ELF-1 (cell line): ENCODE data around the gene PDX1.

Source experiments
- DNase-seq: peaks from one replicate; pipeline ENCODE4 v3.0.0-alpha.2; 2016; ENCODE audit warnings: low read depth, low spot score

The PDX1 gene

DNA sequence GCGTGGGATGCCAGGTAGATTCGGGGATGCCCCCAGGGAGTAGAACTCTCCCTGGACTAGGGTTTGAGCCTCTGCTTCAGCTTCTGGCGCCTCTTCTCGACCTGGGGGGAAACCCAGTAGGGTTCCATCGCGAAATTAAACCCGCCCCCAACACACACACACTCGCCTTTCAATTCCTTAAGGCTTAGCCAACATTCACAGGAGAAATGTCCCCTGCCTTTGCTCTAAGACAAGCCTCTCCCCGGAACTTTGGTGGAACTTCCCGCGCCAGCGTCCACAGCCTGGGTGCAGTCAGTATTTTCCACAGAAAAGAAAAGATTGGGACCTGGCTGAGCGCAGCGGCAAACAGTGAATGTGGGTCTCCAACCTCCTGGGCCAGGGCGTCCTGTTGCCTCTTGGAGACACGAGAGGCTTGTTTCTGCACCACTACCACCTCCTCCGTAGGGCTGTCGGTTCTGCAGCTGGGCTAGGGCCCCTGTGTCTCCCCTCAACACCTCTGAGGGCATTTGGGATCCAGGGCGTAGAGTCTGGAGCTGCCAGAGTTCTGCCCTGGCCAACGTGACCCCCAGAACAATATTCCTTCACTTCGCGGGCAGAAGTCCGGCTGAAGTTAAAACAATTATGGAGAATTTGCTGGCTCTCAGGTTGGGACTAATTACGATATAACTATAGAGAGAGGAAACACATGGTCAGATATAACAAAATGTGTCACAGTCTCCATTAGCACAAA, 3.2 kb downstream of the PDX1 start:
- no peak for DNase-seq

DNA sequence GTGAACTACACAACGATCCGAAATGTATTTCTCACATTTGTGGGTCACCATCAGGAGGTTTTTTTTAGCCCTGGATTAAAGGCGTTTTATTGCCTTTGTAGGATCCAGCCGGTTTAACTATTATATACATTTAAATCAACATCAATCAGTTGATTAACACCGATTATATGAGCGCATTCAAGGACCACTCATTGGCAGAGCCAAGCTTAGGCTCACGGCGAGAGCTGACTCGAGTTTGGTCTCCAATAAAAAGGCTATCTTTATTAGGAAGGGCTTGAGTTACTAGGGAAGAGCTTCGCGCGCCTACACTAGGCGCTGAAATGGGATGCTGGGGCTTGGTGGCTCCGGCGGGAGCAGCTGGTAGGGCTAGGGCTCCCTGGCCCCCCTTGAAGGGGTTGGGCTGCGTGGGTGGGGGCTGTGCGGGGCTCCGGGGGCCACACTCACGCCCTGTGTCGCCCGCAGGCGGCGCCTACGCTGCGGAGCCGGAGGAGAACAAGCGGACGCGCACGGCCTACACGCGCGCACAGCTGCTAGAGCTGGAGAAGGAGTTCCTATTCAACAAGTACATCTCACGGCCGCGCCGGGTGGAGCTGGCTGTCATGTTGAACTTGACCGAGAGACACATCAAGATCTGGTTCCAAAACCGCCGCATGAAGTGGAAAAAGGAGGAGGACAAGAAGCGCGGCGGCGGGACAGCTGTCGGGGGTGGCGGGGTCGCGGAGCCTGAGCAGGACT, 4.2 kb downstream of the PDX1 start:
- no peak for DNase-seq

DNA sequence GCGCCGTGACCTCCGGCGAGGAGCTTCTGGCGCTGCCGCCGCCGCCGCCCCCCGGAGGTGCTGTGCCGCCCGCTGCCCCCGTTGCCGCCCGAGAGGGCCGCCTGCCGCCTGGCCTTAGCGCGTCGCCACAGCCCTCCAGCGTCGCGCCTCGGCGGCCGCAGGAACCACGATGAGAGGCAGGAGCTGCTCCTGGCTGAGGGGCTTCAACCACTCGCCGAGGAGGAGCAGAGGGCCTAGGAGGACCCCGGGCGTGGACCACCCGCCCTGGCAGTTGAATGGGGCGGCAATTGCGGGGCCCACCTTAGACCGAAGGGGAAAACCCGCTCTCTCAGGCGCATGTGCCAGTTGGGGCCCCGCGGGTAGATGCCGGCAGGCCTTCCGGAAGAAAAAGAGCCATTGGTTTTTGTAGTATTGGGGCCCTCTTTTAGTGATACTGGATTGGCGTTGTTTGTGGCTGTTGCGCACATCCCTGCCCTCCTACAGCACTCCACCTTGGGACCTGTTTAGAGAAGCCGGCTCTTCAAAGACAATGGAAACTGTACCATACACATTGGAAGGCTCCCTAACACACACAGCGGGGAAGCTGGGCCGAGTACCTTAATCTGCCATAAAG, 4.8 kb downstream of the PDX1 start:
- no peak for DNase-seq

GRCh38 chr13:27925220-27925991, 5.6 kb downstream of the PDX1 start:
- no peak for DNase-seq

GRCh38 chr13:27926644-27927434, 7.0 kb downstream of the PDX1 start:
- DNase-seq, result no peak

GRCh38 chr13:27927444-27928352, 7.9 kb downstream of the PDX1 start:
- DNase-seq, result peak; percentile 28

DNA sequence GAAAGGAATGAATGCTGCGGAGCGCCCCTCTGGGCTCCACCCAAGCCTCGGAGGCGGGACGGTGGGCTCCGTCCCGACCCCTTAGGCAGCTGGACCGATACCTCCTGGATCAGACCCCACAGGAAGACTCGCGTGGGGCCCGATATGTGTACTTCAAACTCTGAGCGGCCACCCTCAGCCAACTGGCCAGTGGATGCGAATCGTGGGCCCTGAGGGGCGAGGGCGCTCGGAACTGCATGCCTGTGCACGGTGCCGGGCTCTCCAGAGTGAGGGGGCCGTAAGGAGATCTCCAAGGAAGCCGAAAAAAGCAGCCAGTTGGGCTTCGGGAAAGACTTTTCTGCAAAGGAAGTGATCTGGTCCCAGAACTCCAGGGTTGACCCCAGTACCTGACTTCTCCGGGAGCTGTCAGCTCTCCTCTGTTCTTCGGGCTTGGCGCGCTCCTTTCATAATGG, 8.6 kb downstream of the PDX1 start:
- peak; percentile 12 for DNase-seq

- peak; percentile 34 for DNase-seq
Measured at GRCh38 chr13:27928805-27929753, 9.3 kb downstream of the PDX1 start.

GRCh38 chr13:27929868-27930267, 10.1 kb downstream of the PDX1 start:
- DNase-seq, result no peak

DNA sequence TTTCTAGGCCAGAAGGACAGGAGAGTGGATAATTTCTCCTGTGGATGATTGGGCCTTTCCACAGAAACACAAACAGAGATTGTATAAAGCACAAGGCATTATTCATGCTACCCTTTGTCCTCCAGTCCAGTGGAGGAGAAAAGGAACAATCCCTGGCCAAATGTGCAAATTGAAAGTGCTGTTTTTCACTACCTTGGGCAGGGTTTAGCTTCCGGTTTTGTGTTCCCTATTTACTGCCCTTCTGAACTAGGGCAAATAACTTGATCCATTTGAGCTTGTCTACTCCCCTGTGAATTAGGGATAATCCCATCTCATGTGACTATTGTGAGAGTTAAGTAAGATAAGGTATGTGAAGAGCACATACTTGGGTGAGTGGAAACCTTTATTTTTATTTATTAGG, 13.3 kb downstream of the PDX1 start:
- DNase-seq, result no peak

DNA sequence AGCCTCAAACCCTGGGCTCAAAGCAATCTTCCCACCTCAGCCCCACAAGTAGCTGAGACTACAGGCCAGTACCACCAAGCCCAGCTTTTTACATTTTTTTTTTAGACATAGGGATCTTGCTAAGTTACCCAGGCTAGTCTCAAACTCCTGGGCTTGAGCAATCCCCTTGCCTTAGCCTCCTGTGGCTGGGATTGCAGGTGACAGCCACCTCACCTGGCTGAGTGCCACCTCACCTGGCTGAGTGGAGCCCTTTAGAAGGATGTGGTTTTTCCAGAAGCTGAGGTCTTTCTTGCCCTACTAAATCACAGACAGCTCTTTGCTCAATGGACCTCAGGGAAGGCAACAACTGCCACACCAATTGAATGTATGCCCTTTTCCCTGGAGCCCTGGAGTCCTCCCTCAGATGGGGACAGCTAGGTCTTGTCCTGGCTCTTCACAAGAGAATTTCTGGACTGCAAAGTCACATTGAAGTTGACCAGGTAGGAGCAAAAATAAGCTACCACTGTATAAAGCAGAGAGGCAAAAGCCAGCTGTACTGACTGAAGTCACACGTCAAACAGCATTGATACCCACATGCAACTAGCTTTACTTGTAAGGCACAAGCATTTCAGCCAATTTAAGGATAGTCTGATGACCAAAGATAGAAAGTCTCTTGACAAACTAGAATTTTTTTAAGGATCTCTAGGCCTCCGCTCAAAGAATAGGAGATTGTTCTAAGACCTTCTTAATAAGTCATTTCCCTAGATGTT, 14.0 kb downstream of the PDX1 start:
- no peak for DNase-seq

DNA sequence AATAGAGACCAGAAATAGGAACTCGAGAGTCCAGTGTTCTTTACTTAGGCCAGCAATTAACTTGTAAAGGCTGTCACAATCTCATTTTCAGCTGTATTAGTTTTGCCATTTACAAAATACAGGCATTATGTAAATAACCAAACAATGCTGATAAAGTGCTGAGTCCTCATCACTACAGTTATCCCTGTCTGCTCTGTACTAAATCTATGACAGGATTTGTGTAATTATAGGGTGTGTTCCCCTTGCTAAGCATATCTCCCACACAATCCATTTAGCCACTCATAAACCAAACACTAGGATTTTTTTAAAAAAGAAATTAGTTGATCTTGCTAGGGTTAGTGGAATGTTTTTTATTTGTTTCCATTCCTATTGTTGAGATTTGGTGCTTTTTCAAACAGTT, 23.2 kb downstream of the PDX1 start:
- DNase-seq, result no peak

GRCh38 chr13:27952876-27953675, 33.3 kb downstream of the PDX1 start:
- DNase-seq, result no peak

- DNase-seq, result peak; percentile 94
Measured at GRCh38 chr13:27953676-27954405, 34.0 kb downstream of the PDX1 start.

DNA sequence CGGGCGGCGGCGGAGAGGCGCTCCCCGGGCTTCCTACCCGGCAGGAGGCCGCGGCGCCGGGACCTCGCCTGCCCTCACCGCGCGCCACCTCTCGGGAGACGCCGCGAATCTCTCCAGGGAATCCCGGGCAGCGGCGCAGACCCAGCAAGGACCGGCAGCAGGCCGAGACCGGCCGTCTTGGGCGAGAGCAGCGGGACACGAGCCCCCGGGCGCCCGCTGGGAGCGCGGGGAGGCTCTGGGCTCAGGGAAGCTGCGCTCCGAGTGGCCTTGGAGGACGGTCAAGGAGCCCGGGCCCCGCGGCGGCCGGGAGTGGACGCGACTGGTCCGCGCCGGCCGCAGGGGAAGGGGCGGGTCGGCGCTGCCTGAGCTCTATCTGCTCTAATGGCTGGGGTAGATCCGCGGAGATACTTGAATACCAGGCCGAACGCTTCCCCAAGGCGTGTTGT, 34.6 kb downstream of the PDX1 start:
- DNase-seq, result peak; percentile 88

DNA sequence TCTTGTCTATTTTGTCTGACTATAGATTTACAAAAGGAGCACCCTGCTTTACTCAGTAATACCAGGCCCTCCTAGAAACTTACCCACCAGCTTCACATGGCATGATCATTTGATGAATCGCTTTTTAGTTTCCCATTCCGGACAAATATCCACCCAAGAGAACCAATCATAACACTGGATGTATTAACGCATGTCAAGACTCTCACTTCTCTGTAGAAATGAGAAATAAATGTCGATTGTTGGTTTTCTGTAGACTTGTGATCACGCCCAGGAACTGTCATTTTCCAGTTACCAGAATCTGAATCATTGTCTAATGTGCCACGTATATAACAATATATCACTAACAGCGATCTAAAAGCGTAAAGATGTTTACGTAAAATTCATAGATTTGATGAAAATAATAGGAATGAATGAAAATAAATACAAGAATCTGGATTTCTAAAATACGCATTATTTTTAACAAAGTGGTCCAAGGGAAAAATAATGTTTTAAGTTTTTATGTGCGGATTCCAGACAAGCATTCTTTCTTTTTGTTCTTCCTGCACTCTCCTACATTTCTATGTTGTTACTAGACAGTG, 35.3 kb downstream of the PDX1 start:
- DNase-seq, result no peak
